T-helper 1 cell (primary cell): Measurements from ENCODE around the gene RLN2.
A peak's percentile ranks its signal among the peaks of the same experiment; 100 is the strongest.

ENCODE experiments used
- DNase-seq, 5 donors: peaks; one replicate each; pipeline ENCODE4 v3.0.0-alpha.2; 2012 to 2020

Gene RLN2

DNA sequence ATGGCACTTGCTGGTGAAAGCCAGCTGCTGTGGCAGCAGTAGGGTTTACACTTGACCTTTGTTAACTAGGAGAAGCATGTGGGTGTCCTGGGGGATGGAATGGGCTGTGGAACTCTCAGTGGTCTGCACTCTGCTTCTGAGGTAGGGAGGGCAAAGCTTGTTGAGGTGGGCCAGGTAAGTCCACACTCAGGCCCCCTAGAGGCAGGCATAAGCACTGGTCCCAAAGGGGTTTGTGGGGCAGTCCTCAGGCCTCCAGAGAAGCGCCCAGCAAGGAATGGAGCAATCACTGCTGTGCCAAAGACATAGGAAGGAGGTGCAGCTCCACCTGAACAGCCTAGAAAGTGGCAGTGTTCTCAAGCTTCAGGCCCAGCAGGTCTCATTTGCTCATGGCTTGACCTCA, 38.6 kb downstream of the RLN2 start:
- DNase-seq, result no peak

DNA sequence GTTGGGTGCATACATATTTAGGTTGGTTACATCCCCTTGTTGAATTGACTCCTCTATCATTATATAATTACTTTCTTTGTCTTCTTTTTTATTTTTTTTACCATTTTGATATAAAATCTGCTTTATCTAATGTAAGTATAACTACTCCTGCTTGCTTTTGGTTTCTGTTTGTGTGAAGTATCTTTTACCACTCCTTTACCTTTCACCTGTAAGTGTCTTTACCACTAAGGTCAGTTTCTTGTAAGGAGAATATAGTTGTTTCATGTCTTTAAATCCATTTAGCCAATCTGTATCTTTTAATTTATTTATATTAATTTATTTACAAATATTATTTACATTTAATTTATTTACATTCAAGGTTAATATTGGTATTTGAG, 40.3 kb downstream of the RLN2 start:
- DNase-seq, result no peak

DNA sequence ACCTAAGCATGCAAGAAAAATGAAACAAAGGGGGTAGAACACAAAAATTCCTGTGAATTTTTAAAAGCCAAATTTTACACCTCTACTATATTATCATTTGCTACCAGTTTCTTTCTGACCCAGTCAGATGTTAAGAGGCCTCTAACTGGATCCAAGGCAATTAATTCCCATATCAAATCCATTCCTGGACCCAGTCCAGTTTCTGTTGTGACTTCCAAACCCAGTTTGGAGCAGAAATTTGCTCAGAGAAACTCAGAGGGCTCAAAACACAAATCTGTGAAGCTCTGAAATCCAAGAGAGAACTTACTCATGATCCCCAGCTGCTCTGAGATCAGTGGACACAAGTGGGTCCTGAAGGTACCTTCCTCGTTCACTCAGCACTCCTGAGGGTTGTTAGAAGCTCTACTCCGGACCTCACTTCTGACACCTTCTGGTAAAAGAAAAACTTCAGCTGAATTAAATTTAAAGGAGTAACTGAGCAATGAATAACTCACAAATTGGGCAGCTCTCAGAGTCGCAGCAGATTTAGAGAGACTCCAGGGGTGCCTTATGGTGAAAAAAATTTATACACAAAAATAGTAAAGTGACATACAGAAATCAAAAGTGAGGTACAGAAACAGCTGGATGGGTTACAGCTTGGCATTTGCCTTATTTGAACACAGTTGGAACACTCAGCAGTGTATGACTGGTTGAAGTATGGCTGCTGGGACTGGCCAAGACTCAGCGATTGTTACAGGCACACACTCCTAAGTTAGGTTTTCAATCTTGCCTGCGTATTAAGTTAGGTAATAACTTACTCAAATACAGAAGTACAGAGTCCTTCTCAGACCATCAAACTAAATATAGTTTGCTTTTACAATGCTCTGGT, 40.9 kb downstream of the RLN2 start:
- peak in 1 of 5 donors; percentile 3 for DNase-seq
